ENCODE measurements around the gene ST3GAL4.
"Not testable (repeated sequence)": the region's sequence is repeated elsewhere in the genome, so short reads cannot be mapped to it uniquely, and the experiment has no call there.

ST3GAL4 gene

DNA sequence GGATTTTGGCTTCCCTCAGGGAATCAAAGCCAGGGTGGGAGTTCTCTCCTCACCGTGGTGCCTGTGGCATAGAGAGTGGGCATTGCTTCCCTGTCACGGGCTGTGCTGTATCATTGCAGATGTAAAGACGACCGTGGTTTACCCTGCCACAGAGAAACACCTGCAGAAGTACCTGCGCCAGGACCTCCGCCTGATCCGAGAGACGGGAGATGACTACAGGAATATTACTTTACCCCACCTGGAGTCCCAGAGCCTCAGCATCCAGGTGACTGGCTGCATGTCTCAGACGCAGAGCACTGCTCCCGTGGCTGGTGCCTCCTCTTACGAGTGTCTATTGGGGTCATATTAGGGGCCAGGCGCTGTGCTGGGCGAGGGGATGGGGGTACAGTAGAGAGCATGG lies 24.2 kb upstream of the ST3GAL4 start:
- DNase-seq: no peak

DNA sequence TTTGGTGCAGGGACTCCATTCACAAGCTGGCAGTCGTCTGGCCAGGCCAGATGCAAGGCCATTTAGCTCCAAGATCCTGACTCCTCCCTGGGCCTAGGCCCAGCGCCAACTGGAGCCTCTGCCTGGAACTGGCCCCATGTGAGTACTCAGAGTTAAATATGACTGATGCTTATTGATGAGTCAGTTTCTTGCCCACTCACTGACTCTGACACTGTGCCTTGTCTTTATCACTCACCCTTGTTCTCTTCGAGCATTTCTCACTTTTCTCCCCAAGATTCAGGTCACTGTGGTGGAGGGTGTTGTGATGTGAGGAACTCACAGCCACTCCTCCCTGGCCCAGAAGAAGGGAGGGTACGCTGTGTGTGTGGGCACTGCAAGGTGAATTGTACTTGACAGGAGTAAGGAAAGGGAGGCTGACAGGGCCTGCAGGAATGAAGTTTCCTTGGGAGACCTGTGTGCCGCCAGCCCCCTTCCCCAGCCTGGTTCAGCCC lies 23.2 kb upstream of the ST3GAL4 start:
- DNase-seq: no peak

DNA sequence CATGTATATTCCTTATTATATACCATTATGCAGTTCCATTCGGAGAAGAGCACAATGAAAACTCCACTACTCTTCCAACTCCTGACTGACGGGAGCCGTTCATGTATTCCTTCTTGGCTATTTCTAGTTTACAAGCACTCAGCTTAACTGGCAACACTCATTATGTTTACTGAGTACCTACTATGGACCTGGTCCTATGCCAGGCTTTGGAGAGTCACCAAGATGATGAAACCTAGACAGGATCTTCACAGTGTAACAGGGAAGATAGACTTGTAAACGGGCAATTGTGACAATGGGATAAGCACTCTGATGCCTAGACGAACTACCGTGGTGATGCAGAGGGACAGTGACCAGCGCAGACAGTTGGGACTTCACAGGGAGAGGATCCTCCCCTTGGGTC lies 22.3 kb upstream of the ST3GAL4 start:
- DNase-seq: no peak

DNA sequence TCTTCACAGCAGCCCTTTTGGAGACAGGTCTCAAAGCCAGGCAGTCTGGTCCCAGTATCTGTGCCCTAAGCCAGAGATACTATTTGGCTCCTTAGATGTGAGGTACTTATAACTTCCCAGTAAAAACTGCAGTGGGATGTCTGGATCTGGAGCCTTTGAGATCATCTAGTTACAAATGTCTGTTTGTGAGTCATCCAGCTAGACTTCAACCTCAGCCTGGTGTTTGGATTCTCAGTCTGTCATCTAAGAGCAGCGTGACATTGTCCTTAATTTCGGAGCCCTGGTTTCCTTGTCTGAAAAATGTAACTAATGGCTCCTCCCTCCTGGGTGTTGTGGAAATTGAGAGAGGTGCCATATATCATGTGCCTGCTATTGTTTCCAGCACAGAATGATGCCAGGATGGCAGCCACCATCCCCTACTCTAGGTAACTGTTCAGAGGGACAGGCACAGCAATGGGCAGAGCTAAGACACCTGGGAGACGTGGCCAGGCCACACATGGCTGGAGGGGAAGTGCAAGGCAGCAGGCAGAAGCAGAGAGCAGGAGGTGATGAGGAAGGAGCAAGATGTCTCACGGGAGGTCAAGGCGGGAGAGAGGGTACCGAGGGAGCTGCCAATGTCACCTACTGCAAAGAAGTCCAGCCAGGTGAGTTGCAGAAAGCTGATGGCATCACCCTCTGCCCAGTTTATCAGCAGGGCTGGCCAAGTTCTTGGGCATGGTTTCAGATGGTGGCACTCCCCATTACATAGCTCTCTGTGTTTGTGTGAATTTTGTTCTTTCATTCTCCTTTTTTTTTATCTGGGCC lies 20.6 kb upstream of the ST3GAL4 start:
- no peak for DNase-seq

DNA sequence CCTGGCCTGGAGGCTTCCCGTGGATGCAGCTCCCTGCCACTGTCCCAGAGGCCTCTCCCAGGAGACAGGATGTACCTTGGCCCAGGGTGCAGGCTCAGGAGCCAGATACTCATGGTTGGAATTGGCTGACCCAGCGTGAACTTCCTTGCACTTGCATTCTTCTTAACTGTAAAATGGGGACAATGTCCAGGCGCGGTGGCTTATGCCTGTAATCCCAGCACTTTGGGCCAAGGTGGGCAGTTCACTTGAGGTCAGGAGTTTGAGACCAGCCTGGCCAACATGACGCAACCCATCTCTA lies 20.1 kb upstream of the ST3GAL4 start:
- DNase-seq: no peak

DNA sequence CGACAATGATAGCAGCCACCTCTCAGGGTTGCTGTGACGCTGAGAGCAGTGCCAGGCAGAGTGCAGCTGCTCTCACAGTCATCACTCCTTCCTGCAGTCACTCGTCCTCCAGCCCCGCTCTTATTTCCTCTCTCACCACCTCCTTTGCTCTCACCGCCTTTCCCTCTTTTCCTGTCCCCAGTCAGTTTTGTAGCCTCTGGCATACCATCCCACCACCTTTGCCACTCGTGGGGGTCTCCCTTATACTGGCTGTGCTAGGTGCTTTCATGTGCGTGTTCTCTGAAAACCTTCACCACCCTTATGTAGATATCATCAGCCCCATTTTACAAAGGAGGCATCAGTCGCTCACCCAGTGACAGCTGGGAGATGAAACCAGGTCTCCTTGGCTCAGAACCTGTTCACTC lies 19.3 kb upstream of the ST3GAL4 start:
- DNase-seq: no peak

DNA sequence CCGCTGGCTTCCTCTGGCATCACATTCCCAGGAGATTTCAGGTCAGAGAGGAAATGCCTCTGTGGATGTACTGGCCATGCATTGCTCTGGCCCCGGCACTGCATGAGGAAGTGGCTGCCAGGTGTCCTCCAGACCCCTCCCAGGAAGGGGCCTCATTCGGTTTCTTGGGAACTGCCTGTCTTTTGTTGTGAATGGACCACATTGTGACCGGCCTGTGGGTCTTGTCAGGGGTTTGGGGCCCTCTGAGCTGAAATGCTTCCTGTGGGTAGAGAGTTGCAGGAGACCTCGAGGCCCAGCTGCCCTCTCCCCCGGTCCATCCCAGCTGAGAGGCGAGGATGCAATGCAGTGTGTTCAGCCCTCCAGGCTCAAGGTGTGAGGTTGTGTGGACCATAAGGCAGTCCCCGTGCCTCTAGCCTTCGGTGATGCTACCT lies 18.8 kb upstream of the ST3GAL4 start:
- no peak for DNase-seq

DNA sequence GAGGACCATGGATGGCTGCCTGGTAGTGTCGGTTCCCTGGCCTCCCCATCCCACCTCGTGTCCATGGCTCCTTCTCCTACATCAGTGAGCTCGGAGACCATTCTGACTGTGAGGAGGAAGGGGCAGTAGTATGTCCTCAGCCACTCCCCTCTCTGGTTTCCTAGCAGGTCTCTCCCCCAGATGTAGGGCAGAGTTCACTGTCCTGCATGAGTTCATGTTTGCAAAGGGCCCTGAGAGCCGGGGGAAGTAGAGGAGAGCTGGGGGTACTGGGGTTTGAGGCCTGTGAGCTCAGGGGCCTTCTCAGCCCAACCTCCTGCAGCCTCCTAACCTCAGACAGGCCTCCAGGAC lies 18.4 kb upstream of the ST3GAL4 start:
- DNase-seq: no peak

DNA sequence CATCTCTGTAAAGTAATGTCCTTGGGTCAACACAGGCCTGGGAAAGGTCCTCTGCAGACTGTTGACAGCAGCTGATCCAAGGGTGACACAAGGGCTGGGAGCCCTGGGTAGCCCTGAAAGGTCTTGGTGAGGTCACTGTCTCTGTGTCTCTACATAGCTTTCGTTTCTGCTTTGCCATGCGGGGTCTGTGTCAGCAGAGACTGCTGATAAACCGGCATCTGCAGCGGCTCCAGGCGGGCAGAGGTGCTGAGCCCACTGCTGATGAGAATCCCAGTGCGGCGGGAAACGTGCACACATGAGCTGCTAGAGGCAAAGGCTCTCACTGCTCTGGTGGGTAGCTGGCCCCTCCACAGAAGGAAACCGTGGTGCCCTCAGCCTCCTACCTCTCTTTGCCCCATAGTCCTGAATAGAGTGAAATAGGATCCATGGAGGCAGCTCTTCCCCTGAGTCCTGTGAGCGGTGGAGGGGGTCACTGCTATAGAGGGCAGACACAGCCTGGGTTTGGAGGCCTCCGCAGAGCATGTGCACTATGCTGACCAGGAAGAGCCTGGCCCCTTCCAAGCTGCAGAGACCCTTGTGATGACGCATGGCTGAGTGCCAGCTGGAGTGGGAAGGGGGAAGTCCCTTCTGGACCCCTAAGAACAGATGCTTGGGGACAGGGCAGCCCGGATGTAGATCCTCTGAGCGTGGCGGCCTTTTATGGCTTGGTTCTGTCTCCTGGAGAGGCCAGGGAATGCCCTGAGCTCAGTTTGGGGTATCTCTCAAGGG lies 17.8 kb upstream of the ST3GAL4 start:
- DNase-seq: no peak

DNA sequence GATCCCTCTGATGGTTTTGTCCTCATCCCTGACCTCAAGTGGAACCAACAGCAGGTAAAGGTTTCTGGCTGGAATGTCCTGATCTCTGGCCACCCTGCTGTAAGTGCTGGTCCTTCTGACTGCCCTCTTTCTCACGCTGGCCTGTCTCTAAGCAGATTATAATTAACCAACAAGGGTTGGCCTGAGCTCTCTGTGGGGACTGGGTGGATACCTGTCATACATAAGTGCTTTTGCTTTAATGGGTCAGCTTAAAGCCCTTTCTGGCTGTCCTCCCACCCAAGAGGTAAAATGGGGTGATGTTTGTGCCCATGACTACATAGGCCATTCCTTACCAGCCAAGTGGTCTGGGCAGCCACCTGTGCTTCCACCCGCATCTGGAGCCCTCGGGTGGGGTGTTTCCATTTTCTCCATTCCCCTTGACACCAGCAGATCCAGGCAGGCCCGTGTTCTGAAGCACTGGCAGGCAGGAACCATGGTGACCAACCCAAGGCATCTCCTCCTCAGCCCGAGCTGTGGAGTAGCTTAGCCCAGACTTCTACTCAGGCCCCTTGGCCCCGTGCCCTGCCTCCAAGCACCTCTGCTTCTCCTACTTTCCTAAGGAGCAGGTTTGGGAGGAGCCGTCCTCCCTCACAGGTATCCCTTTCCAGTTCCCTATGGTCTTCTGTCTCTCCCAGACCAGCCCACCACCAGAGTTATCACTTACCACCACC lies 17.0 kb upstream of the ST3GAL4 start:
- DNase-seq: no peak

DNA sequence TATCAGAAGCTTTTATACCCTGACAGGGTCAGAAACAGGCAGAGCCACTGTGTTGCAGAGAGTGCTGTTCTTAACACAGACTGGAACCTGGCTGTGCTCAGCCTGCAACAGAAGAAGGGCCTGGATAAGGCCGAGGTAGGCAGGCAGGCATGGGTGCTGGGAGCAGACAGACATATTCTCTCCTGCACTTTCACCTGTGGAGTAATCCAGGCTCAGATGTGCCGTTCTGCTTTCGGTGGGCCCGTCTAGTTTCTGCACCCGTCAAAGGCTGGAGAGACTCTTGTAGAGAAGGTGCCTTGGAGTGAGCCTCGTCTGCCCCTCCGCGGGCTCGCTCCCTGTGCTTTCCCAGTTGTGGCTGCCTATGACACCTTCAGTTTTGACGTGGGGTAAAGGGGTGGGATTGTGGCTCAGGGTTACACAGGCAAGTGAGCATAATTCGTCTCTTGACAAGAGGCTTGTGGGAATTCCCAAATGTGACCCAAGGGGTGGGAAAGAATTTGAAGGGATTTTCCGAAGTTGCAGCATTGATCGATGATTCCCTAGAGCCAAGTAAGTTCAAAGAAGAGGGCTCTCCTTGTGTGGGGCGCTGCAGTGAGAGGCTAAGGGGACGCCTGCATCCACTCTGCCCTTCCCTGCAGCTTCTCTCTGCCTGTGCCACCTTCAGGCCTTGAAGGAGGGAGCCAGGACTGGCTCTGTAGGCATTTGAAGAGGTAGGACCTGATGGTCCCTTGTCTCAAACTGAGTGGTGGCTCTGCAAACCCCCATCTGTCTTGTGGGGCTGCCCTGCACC lies 16.2 kb upstream of the ST3GAL4 start:
- no peak for DNase-seq

DNA sequence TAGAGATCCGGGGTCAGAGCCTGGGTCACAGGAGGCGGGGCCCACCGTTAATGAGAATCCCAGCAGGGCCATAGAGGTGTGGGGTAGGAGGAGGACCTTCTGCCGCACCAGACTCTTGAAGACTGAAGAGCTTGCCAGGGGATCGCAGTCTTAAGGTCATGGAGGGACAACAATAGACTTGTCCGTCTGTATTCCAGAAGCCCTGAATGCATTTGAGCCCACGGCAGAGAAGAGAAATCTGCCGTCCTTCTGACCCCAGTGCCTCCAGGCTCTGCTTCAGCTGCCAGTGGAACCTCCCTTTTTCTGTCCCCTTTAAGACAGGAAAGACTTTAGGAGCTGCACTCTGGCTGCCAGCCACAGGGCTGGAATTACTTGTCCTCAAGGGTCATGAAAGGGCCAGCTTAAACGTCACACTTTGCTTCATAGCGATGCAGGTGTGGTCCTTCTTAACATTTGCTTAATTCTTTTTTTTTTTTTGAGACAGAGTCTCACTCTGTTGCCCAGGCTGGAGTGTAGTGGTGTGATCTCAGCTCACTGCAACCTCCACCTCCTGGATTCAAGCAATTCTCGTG lies 15.5 kb upstream of the ST3GAL4 start:
- DNase-seq: no peak

DNA sequence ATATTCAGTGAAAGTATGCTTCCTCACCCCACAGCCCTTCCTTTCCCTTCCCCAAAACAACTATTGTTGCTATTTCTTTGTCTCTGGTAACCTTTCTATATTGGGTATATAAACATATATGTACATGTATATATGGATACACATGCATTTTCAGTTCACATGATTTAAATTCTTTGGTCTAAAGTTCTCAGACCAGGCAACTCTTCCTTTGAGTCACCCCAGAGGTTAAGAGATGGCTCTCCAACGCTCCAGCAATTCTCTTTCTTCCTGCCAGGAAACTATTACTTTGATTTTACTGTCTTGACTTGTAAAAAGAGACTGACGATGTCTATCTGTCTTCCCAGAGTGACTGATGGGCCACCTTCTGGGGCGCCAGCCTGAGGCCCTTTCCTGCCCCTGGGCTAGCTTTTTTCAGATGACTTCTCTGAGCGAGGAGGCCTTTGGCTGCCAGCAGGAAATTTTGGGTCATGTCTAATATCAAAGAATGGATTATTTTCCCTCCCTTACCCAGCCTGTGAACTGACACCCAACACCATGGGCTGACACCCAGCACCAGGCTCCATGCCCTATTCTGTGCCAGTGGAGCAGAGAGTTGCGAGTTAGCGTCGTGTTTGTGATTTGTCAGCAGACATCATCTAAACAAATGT lies 14.4 kb upstream of the ST3GAL4 start:
- DNase-seq: no peak

DNA sequence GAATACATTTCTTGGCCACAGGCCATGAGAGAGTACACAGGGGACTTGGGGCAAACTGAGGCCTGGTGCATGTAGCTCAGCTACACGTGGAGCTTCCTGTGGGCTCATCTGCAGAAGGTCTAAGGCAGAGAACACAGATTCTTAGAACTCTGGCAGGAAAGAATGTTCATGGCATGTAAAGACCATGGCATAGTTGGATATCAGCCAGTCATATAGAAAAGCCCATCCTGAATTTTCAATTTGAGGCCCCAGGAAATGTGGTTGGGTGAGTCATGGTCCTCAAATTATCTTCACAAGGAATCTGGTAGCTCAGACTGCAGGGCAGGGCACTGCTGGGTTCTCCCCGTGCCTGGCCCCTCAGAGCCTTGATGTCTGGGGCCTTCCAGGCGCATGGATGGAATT lies 13.7 kb upstream of the ST3GAL4 start:
- no peak for DNase-seq

DNA sequence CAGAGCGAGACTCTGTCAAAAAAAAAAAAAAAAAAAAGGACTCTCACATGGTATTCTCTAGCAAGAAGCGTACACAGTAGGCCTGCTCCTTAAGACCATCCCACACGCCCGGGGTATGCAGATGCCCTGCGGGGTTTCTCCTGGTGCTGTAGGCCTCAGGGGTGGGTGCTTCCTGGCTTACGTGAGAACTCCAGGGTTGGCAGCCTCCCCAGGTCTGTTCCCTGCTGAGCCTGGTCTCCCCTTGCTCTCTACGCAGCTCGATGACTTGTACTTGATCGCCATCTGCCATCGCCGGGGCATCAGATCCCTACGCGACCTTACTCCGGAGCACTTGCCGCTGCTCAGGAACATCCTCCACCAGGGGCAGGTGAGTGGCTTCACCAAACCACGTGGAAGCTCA lies 12.4 kb upstream of the ST3GAL4 start:
- DNase-seq: no peak

DNA sequence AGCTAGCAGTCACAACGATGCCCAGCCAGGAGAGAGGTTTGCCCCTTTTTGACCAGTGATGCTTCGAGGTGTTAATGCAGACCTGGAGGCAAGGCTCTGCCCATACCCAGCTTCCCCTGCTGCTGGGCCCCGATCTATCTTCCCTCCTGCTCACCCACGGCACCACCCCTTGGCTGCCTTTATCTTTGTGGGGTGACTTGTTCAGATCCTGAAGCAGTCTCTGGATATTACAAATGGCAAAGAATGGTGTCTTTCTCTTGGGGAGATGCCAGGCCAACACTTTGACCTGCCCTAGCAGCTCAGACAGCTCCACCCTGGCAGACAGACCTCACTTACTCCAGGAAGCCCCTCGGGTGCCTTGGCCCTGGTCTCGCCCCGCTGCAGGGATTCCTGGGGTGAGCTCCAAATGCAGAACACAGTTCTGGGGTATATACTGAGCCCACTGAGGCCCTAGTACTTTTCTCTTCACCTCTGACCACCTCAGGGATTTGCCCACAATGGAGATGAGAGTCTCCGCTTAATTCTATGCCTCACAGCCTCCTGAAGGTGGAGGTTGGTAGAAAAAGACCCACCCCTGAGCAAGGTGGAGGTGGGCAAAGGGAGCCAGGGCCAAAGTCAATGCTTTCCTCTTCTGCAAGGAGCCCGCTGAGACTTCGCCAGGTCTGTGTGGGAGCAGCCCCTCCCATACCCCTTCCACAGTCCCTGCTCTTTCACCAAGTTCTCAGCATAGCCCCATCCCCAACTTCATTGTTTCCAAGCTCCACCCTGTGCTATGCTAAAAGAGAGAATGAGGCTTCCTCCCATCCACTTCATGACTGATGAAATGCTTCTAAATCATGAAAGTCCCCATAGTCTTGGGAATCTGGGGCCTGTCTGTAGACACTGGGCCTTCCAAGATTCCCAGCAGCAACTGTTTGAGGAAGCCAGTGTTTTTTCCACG lies 11.1 kb upstream of the ST3GAL4 start:
- DNase-seq: no peak

DNA sequence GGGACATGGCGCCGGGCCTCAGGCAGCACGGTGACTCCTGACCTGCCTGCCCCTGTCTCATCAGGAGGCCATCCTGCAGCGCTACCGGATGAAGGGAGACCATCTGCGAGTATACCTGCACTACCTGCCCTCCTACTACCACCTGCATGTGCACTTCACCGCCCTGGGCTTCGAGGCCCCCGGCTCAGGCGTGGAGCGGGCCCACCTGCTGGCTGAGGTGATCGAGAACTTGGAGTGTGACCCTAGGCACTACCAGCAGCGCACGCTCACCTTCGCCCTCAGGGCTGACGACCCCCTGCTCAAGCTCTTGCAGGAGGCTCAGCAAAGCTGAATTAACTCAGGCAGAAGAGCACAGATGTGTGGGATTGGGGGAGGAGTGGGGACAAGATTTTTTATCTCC lies 10.2 kb upstream of the ST3GAL4 start:
- no peak for DNase-seq

DNA sequence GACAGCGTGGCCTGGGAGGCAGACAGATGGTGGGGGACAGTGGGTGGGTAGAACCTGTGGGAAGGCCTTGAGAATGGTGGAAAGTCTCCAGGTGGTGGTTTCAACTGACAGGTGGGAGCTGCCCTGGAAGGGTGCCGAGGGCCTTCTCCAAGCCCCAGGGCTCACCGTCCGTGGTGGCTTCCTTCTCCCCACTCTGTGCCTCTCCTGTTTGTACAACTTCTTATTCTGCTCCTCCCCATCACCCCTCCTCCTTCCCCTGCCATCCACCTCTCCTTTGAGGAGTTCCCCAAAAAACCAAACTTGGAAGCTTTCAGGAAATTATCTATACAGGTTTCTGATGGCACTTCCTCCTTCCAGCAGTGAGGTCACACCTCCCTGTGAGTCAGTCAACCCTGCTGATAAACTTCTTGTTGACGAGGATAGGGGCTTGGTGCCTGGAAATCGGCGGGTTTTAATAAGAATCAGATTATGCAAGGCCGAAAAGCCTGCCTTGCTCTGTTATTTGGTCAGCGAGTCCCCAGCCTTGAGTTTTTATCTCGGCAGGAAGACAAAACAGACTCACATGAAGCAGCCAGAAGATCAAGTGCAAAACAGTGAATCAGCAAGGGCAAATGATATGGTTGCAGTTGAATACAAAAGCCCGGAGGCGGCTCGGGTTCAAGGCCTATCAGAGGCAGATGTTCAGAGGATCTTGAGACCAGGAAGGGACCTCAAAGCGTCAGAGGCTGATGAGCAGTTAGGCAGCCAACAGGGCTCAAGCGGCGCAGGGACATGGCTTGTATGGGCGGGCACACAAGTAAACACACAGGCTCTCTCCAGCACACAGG lies 9.5 kb upstream of the ST3GAL4 start:
- no peak for DNase-seq

DNA sequence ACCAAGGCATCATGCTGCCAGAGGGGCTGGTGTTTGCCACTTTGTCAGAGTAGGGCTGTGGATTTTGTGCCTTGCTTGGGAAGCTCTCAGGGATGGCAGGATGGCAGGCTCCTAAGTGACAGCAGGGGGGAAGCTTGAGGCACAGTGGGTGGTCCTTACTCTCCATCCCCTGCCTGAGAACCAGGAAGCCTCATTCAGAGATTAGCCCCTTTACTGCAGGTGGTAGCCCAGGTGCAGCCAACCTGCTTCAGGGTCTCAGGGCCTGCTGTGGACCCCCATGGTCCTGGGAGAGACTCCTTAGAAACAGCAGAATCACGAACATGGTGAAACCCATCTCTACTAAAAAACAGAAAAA lies 8.9 kb upstream of the ST3GAL4 start:
- peak; percentile 19 for DNase-seq

DNA sequence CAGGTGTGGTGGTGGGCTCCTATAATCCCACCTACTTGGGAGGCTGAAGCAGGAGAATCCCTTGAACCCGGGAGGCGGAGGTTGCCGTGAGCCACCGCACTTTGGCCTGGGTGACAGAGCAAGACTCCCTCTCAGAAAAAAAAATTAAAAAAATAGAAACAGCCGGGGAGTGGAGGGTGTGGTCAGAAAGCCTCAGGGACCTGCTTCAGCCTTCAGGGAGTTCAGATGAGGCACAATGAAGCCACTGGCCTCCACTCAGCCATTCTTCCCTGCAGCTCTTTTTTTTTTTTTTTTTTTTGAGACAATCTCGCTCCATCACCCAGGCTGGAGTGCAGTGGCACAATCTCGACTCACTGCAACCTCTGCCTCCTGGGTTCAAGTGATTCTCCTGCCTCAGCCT lies 8.5 kb upstream of the ST3GAL4 start:
- not testable (repeated sequence) for DNase-seq
